ENCODE measurements around the gene FLRT3. TPM values are rescaled to one million over a fixed set of nuclear protein-coding genes. Genes with fewer than 3 reads are reported as not detected.

The FLRT3 gene
- total RNA-seq, 3 donors from 2014 or later (not counting 1 experiment from before 2014, with no cell fraction given) = not detected

GRCh38 chr20:14310977-14311627, 26.3 kb downstream of the FLRT3 start:
- intact Hi-C loops (cut with micrococcal nuclease) = no loop called here
- Histone ChIP-seq H3K9me3 (ENCODE audit: control insufficient read depth, insufficient read depth, low read length) (no peaks in the 10 kb centered on the region), H3K27me3 (ENCODE audit: control insufficient read depth, insufficient read depth, low read length) (no peaks in the 10 kb centered on the region), H3K27ac (ENCODE audit: low read length) (no peak overlapping the region), H3K4me3 (ENCODE audit: low read length) (no peak overlapping the region), H3K4me1 (ENCODE audit: control insufficient read depth, insufficient read depth, low read length) (no peaks in the 10 kb centered on the region), H3K36me3 (ENCODE audit: control insufficient read depth, insufficient read depth, low read length) (no peaks in the 10 kb centered on the region)
- H3K36me3 Mint-ChIP-seq = no peaks in the 10 kb centered on the region
- ATAC-seq (no peak), DNase-seq (no peak)
- TF ChIP-seq CTCF (IDR thresholded peaks at IDR 0.05) = no peak
- 91% methylated on average over 2 of the region's 5 CpGs for WGBS (ENCODE audit: insufficient coverage)
- no peaks in the 10 kb centered on the region for H3K4me1 Mint-ChIP-seq
- no peaks in the 10 kb centered on the region for H3K27me3 Mint-ChIP-seq (ENCODE audit: low read depth in 2 of 2)
- H3K4me3 Mint-ChIP-seq = no peak overlapping the region
- H3K9me3 Mint-ChIP-seq = peaks cover 4 to 8% of the 10 kb centered on the region in 2 donors
- no peak overlapping the region for H3K27ac Mint-ChIP-seq

- Histone ChIP-seq H3K4me1 (ENCODE audit: control insufficient read depth, insufficient read depth, low read length) (no peaks in the 10 kb centered on the region), H3K27me3 (ENCODE audit: control insufficient read depth, insufficient read depth, low read length) (no peaks in the 10 kb centered on the region), H3K27ac (ENCODE audit: low read length) (no peak overlapping the region), H3K9me3 (ENCODE audit: control insufficient read depth, insufficient read depth, low read length) (no peaks in the 10 kb centered on the region), H3K36me3 (ENCODE audit: control insufficient read depth, insufficient read depth, low read length) (no peaks in the 10 kb centered on the region), H3K4me3 (ENCODE audit: low read length) (no peak overlapping the region)
- intact Hi-C loops (cut with micrococcal nuclease) = no loop called here
- DNase-seq (no peak), ATAC-seq (no peak)
- TF ChIP-seq CTCF (IDR thresholded peaks at IDR 0.05) = no peak
- no peak overlapping the region for H3K4me3 Mint-ChIP-seq
- peaks cover 16 to 18% of the 10 kb centered on the region in 2 donors for H3K9me3 Mint-ChIP-seq
- no peak overlapping the region for H3K27ac Mint-ChIP-seq
- peaks cover 9% of the 10 kb centered on the region for H3K36me3 Mint-ChIP-seq
- H3K27me3 Mint-ChIP-seq (ENCODE audit: low read depth in 2 of 2) = no peaks in the 10 kb centered on the region
- WGBS (ENCODE audit: insufficient coverage) = 82% methylated on average over 2 of the region's 2 CpGs
- H3K4me1 Mint-ChIP-seq = no peaks in the 10 kb centered on the region
Measured at GRCh38 chr20:14307956-14308355, 29.5 kb downstream of the FLRT3 start.

DNA sequence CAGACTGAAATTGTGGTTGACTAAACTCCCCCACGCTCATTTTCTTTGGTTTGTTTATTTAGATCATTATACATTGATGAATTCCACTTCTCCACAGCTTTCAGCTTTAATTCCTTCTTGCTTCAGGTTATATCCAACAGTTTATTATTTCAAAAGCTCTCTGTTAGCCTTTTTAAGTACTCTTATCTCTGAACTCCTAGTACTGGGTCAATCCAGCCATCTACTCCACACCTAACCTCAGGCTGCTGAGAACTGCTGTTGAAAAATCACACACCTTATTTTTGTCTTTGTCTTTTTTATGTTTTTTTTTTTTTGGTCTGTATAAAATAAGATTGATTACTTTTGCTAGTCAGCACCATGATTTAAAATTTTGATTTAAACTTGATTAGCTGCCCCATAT, 32.9 kb downstream of the FLRT3 start:
- WGBS (ENCODE audit: insufficient coverage) = 86% methylated on average over 1 of the region's 1 CpG
- H3K27ac Mint-ChIP-seq = no peak overlapping the region

More for the DNA sequence above, 32.9 kb downstream of the FLRT3 start:
- H3K9me3 Mint-ChIP-seq = peaks cover 16% of the 10 kb centered on the region in 2 donors
- Histone ChIP-seq H3K4me1 (ENCODE audit: control insufficient read depth, insufficient read depth, low read length) (no peaks in the 10 kb centered on the region), H3K27ac (ENCODE audit: low read length) (no peak overlapping the region), H3K27me3 (ENCODE audit: control insufficient read depth, insufficient read depth, low read length) (no peaks in the 10 kb centered on the region), H3K36me3 (ENCODE audit: control insufficient read depth, insufficient read depth, low read length) (no peaks in the 10 kb centered on the region), H3K4me3 (ENCODE audit: low read length) (no peak overlapping the region), H3K9me3 (ENCODE audit: control insufficient read depth, insufficient read depth, low read length) (no peaks in the 10 kb centered on the region)
- no peaks in the 10 kb centered on the region for H3K4me1 Mint-ChIP-seq
- no peak overlapping the region for H3K4me3 Mint-ChIP-seq
- no peak for TF ChIP-seq CTCF (IDR thresholded peaks at IDR 0.05)
- ATAC-seq = no peak
- peaks cover 9% of the 10 kb centered on the region for H3K36me3 Mint-ChIP-seq
- no peak for DNase-seq
- H3K27me3 Mint-ChIP-seq (ENCODE audit: low read depth in 2 of 2) = no peaks in the 10 kb centered on the region
- intact Hi-C loops (cut with micrococcal nuclease) = no loop called here
